Sigmoid colon (tissue), 4 donors: ENCODE data around the gene SP6.

ENCODE experiments used
- CTCF ChIP-seq, 4 experiments: fragments of 450-650 bp in 3 of 4; fragments of 200-600 bp in 1 of 4; IDR thresholded peaks; one replicate each; pipeline ENCODE4 v1.5.1; 2016 to 2019; ENCODE audit warnings: antibody characterized with exemption in 4 of 4, mild to moderate bottlenecking in 3 of 4, moderate library complexity in 2 of 4
- EP300 ChIP-seq, 4 donors: sonication (generic); formaldehyde crosslinking; IDR thresholded peaks; one replicate each; pipeline ENCODE4 v1.6.1; 2017; ENCODE audit warnings: antibody characterized with exemption in 4 of 4
- POLR2A ChIP-seq, 2 donors: fragments of 450-650 bp; IDR thresholded peaks; one replicate each; pipeline ENCODE4 v1.6.1; 2016; ENCODE audit warnings: antibody characterized with exemption in 2 of 2, mild to moderate bottlenecking in 2 of 2, moderate library complexity in 2 of 2
- POLR2AphosphoS5 ChIP-seq, 4 donors: sonication (generic); formaldehyde crosslinking; IDR thresholded peaks; one replicate each; pipeline ENCODE4 v1.6.1; 2017; ENCODE audit warnings: antibody characterized with exemption in 4 of 4

- TF ChIP-seq POLR2A (IDR thresholded peaks at IDR 0.05), result no peak
- TF ChIP-seq POLR2AphosphoS5 (IDR thresholded peaks at IDR 0.05), result no peak
- no peak for TF ChIP-seq CTCF (IDR thresholded peaks at IDR 0.05)
- TF ChIP-seq EP300 (IDR thresholded peaks at IDR 0.05), result no peak
These were observed 47.8 kb downstream of the SP6 start for GRCh38 chr17:47803201-47803600.
